GM19043 (cell line): ENCODE measurements around the gene POU6F1.

Experiments used
- ATAC-seq: cut with Tn5 transposase; IDR thresholded peaks from one replicate; pipeline ENCODE4 v1.9.1; 2021; ENCODE audit warnings: low read depth; ENCODE audit not compliant: unreplicated experiment

POU6F1 gene

DNA sequence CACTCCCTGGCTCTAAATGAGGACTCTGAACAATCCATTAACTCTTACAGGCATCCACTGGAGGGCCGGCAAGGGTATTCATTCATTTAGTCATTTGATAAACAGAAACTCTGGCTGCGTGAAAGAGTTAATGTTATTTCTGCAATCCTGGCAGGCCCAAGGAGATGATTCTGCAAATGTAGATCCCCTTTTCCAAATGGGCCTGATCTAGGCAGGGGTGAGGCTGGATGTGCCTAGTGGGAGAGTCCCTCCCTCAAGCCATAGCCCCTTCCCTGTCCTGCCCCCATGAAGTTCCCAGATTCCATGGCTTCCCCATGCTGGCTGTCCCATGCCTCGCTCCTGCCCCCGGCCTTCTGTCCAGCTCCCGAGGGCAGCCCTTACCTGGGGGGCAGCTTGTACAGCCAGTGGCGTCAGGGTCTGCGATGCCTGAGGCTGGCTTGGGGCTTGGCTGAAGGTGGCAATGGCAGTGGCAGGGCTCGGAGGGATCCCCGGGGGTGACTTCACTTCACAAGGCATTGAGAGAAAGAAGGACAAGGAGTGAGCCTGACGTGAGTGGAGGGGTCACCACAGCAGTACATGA is 18.4 kb downstream of the POU6F1 start:
- no peak for ATAC-seq

DNA sequence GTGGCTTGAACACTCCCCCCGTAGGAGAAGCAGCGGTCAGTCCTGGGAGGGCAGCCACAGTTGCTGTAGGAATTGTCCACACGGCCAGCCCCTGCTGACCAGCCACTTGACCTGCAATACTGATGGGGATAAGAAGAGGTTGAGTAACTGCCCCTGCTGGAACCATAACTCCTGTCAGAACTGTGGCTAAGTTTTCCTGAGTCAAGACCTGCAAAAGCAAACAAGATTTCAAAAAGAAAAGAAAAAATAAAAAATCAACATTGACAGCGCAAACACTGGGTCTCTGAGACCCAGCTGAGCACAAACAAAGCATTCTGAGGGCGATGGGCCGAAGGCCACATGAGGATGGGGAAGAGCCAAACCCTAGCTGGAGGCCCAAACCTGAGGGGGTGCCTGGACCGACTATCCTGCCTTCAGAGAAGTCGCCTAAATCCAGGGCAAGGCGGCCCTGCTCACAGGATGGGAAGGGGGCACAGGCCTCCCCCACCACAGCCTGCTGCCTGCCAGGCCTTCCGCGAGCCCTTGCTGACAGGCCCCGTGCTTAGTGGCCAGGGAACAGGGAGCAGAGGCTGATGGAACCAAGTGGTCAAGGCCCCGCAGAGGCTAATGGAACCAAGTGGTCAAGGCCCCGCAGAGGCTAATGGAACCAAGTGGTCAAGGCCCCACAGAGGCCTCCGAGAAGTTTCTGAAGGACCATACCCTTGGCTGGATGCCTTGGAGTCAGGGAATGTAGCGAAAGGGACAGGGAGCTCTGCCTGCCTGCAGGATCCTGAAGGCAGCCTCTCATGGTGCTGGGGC is 19.1 kb downstream of the POU6F1 start:
- no peak for ATAC-seq

DNA sequence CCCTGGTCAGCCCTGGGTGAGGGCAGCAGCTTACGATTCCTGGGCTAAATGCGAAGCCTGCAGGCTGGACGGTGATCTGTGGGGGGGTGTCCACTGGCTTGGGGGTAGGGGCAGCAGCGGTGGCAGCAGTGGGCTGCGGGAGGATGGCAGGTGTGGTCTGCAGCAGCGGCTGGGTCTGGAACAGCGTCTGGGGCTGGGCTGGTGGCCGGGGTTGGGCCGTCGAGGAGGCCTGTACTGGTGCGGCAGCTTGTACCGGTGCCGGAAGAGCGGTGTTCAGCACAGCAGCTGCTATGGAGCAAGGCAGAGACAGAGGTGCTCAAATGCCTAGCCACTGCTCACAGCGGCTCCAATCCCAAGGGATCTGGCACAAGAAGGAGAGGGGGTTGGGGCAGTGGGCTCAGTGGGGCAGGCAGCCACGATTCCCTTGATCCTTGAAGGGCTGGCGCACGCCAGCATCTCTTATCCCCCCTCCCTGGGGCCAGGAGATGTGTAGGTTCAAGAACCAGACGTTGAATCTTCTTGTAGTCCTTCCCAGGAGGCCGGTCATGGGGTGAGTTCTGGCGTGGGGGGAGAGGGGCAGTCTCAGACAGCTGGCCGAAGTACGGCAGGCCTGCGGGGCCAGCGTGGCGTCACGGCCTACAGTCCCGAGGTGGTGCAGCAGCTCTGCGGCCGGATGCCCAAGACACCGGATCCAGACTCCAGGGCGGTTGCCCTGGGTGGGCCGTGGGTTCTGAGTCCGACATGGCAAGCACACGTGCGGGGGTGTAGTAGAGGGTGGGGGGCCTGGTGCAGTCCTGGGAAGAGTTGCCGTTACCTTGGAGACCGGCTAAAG is 19.9 kb downstream of the POU6F1 start:
- no peak for ATAC-seq

- ATAC-seq = no peak
These were observed 21.3 kb downstream of the POU6F1 start for GRCh38 chr12:51196547-51196946.

DNA sequence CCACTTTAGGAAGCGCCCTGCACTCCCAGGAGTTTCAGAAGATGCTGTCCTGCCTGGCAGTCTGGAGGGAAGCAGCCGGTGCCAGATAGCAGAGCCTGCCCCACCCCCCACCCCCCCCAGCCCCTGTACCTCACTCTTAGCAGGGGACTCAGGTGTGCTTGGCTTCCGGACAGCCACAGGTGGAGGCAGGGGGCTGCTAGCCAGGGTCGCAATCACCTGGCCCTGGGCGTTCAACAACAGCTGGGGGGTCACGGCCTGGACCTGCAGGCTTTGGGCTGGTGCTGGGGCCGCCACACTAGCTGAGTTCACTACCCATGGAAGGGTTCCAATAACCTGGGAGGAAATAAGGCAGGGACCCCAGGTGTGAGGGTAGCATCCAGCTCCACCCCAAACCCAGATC is 22.0 kb downstream of the POU6F1 start:
- ATAC-seq = no peak

DNA sequence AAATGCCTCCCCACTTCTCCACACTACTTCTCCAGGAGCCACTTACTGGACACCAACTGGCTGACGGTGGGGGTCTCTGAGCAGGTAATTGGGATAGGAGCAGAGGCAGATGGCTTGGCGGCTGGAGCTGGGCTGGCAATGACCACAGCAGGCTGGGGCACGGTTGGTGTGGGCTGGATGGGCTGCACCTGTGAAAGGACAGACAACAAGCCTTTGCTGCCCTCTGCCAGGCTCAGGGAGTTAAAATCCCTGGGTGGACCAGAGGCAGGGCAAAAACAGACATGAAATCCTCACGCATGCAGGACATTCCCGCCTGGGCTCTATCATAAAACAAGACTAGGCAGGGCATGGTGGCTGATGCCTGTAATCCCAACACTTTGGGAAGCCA is 25.6 kb downstream of the POU6F1 start:
- ATAC-seq = no peak

DNA sequence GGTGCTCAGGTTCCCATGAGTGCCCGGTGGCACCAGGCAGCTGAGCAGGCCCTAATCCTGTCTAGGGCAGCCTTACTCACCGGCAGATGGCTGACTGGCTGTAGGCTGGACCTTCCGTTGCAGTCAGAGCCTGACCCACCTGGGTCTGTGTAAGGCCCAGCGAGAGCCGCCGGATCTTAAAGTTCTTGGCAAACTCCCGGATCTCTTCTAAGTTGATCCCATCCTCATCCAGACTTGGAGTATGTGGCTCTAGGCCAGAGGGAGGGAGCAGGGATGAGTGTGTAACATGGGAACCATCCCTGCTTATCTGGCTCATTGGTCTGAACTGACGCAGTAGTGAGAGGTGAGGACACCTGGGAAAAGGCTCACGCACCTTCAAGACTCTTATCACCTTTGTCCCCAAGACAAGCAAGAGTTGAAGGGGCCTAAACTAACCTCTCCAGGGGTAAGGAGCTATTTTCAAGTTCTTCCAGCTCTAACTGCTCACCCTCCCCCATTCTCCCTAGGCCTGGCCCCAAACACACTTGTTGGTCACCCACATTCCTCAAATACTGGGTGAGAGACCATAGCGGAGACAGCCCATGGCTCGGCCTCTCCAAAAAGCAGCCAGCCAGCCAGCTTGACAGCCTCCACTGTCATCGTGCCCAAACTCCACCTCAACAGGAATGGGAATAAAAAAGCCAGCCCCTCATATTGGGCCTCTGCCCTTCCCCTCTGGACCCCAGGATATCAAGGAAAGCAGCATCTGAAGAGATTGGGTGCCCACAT is 26.2 kb downstream of the POU6F1 start:
- ATAC-seq = no peak

- ATAC-seq = no peak
These were observed 27.0 kb downstream of the POU6F1 start for GRCh38 chr12:51190820-51191219.

- no peak for ATAC-seq
These were observed 28.0 kb downstream of the POU6F1 start for GRCh38 chr12:51189790-51190355.

DNA sequence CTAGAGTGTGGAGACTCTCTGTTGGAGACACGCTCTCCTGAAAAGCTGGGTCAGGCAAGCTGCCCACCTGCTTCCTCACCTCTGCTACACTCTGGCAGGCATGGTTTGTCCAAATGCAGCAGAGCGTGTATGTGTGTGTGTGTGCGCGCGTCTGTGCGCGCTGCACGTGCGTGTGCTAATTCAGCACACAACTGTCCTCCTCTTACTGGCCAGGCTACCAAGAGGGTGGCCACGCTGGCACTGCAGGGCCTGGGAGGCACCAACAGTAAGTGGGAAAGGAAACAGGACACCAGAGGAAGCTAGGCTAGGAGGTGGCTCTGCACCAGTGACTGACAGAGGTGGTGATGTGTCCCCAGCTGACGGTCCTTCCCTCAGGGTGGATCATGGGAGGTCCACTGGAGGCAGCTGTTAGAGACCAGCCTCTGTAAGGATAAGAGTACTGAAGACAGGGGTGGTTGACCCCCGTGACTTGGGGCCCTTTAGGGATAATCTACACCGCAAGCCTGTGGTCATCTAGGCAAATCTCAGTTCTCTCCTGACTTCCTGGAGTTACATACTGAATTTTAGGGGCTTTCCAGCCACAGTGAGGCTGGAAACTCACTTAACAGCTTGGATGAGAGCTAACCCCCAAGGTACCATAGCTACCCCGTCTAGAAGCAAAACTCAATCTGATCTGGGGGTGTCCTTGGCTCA is 29.4 kb downstream of the POU6F1 start:
- ATAC-seq = peak; percentile 50

DNA sequence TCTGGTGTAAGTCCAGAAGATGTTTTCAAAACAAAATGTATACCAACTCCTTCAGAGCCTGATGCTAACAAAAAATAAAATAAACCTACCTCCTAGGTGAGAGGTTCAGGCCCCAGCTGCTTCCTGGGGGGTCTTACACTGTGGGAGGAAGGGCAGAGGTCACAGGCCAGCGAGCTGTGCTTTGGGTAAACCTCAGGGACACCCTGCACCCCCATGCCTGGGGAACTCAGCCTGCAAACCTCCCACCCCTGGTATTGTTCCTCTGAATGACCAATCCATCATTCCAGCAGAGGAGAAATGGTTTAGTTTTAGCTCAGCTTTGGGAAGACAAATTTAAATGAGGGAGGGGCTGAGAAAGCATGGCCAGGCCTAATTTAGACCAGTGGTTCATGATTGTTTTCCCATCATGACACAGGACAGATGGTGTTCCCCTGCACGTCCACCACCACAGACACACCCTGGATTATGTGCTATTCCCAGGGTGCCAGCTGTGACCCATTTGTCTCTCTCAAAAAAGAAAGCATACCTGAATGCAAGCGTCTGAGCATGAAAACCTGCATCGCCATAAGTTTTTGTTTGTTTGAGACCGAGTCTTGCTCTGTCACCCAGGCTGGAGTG is 30.4 kb downstream of the POU6F1 start:
- ATAC-seq = no peak

DNA sequence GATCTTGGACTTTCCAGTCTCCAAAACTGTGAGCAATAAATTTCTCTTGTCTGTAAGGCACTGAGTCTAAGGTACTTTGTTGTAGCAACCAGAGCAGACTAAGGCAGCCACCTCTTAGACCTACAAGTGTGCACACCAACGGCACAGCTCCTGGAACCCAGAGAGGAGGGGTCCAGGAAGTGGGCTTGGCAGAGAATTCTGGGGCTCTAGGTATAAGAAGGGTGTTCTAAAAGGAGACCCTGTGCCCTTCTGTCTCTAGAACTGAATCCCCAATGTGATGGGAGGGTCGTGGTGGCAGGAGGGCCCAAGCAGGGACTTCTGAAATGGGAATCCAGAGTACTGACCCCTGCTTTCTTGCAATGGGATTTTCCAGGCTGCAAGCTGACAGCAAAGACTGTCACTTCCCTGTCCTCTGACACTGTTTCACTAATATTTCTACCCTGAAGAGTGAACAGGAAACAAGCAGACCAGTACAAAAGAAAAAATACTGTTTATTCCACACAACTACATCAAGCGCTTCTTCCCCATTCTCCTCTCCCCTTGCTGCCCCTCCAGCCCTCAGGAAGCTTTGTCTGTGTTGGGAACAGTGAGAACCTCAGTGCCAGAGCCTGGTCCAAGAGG is 31.3 kb downstream of the POU6F1 start:
- ATAC-seq = no peak

DNA sequence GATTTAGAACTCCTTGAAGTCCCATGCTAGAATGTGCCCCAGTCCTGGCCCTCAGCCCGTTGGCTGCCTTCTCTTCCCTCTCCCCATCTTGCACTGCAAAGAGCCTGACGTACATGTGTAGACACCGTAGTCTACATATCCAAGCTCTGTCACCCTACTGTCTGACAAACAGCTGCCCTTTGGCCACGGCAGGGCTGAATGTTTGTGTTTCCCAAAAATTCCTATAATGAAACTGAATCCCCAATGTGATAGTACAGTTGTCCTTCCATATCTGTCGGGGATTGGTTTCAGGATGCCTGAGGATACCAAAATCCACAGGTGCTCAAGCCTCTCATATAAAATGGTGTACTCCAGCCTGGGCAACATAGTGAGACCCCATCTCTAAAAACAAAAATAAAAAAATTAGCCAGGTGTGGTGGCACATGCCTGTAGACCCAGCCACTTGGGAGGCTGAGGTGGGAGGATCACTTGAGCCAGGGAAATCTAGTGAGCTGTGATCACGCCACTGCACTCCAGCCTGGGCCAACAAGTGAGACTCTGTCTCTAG is 32.6 kb downstream of the POU6F1 start:
- no peak for ATAC-seq

GRCh38 chr12:51183816-51184215 is 34.0 kb downstream of the POU6F1 start:
- no peak for ATAC-seq

- ATAC-seq = no peak
These were observed 34.5 kb downstream of the POU6F1 start for GRCh38 chr12:51183349-51183748.

GRCh38 chr12:51181558-51181957 is 36.3 kb downstream of the POU6F1 start:
- no peak for ATAC-seq

DNA sequence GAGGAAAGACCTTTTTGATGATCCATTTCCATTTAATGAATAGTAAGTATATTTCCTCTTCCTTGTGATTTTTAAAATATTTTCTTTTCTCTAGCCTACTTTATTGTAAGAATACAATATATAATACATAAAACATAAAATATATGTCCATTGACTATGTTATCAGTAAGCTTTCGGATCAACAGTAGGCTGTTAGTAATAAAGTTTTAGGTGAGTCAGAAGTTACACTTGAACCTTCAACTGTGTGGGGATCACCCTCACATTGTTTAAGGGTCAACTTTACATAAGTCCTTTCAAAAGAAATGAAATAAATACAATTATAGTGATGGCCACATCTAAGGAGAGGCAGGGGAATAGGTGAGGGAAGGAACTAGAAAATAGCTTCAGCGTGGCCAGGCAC is 40.0 kb downstream of the POU6F1 start:
- no peak for ATAC-seq

- ATAC-seq = no peak
These were observed 43.4 kb downstream of the POU6F1 start for GRCh38 chr12:51174501-51174900.
